ENCODE data around the gene REG4.

Gene REG4

DNA sequence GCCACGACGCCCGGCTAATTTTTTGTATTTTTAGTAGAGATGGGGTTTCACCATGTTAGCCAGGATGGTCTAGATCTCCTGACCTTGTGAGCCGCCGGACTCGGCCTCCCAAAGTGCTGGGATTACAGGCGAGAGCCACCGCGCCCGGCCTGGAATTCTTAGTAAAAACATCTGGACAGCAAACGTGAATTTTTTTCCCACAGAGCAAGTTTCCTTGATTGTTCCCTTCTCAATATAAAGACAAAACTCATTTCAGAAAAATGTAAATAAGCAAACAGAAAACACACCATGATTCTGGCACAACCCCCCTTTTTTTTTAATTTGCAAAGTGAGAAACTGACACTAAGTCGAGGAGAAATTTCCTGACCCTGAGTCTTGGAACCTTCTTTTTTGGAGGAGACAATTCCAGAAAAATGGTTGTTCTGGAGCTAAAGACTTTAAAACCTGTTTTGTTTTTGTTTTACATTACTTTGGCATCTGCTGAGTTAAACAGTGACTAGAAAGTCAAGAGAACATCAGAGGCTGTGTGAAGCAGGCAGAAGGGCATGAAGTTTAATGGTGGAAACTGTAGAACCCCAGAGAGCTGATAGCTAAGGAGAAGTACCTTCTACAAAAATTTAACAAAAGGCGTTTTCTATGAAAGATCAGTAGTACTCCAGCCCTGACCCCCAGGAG lies 32.2 kb downstream of the REG4 start:
- DNase-seq = no peak

DNA sequence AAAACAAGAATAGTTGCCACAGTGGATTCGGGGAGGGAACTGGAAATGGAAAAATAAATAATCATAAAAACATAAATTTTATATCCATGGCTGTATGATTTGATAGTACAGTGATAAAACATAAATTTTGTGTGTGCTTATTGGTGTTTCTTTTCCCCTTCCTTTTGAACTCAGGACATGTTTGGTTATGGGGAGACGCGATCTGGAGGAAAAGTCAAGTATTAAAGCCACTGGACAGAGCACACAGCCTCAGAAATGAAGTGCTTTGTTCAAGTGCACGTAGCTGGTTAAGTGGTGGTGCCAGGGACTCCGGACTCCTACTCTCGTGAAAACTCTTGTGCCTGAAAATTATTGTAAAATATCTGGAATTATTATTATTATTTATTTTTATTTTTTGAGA lies 32.9 kb downstream of the REG4 start:
- DNase-seq = no peak

DNA sequence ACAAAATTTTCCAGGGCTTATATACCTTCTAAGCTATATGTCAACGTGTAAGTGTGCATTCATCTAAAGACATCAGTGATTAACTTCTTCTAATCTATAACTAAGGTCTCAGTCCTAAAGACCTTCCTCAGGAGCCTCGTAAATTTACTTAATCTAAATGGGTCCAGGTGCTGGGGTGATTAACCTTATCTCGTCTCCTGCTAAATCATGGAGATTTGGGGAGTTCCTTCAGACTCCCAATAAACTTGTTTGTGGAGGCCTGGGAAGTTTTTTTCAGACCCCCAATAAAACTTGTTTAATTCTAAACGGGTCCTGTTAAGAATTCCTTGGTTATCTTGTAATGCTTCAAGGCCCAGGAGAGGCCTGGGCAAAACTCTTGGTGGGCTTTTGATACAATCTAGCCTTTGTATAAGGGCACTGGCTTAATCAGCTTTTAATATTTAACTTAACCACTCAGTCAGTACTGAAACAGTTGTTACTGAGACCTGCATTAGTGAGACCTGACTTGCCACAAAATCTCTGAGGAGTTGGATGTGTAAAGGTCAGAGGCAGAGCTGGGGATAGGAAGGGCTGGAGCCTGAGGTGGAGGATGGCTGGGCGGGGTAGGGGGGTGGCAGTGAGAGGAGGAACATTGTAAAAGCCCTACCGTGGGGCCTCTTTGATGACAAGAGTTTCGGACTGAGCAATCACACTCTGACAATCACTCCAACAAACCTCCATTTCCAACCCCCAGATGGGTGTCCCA lies 36.3 kb downstream of the REG4 start:
- no peak for DNase-seq

DNA sequence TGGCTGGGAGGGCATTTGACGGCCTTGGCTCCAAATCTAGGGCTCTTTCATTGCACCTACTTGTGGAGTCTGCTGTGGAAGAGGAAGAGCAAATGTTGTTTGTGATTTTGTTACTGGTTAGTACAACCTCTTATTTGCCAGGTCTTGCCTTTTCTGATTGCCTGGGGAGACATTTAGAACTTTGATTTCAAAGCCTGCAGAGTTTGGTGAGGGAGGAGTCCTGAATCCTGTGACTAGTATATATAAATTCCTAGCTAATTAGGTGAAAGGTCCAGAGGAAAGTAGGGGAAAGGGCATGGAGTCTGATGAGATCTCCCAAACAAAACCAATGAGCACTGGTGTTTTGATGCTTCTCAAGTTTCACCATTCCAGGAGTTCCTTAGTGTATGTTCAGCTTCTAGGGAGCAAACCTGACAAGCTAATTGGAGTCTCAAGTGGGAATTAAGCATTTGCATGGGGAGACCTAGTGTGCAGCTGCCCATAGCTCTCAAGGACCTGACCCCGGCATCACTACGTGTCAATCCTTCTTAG lies 37.5 kb downstream of the REG4 start:
- DNase-seq = no peak

DNA sequence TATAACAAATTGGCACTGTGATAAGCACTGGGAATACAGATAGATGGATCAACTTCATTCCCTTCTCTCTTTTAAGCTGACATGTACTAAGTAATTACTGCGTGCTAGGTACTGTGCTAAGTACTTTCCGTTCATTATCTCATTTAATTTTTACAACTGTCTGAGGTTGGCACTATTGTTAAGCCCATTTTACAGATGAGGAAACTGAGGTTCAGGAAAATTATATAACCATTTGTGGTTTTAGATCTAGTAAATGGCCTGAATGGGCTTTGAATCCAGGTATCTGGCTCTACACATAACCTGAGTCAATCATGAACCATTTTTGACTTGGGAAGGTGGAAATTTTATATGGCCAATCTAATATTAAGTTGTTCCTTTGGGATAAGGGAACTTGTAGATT lies 39.0 kb downstream of the REG4 start:
- no peak for DNase-seq

DNA sequence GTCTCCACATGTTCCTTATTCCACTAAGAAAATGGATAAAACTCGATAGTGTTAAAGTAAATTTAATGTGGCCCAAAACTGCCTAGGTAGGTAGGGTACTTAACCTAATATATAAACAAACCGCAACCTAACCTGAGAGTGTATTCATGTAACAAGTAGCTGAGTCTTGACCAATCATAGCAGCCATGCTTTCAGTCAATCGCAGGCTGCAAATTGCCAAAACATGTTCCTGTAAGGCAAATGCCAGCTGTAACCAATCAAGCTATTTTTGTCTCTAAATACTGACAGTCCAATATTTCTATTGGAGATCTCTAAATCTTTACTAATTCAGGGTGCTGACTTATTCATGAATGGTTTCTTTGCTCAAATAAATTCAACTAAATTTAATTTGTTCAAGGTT lies 39.5 kb downstream of the REG4 start:
- DNase-seq = no peak

DNA sequence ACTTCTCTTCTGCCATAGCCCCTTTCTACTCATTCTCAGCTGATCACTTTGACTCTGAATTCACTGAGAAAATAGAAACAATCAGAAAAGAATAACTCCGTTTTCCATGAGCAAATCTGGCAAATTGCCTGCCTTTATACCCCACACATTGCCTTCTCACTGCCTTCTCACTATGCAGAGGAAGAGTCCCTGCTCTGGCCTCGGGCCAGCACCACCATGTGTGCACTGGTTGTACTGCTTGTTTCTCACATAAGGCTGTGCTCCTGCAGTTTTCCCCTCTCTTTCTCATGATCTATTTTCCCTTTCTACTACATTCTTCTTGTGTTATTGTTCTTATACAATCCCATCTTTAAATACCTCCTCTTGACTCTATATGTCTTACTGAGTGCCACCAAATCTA lies 40.2 kb downstream of the REG4 start:
- DNase-seq = no peak

DNA sequence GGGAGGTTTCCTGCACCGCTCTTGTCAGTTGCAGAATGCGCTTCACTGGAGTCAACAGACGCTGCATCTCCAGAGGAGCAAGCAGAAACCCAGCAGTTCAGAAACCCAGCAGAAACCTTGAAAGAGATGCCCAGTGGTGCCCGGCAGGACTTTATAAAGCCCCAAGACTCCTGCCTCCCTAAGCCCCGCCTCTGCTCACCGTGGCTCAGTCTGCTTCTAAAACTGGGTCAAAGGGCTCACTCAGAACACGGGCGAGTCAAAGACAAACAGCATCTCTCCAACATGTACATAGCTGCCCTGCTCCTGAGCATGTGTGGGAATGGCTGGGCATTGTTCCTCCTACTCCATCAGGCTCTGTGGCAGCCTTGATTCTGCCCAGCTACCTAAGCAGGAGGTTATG lies 42.5 kb downstream of the REG4 start, which contains the start of gene HMGCS2:
TSS of gene HMGCS2 (minus strand) at position 128 of the 400 bp plus-strand sequence. CDS start at position 67, 61 bp downstream.
- DNase-seq = no peak

DNA sequence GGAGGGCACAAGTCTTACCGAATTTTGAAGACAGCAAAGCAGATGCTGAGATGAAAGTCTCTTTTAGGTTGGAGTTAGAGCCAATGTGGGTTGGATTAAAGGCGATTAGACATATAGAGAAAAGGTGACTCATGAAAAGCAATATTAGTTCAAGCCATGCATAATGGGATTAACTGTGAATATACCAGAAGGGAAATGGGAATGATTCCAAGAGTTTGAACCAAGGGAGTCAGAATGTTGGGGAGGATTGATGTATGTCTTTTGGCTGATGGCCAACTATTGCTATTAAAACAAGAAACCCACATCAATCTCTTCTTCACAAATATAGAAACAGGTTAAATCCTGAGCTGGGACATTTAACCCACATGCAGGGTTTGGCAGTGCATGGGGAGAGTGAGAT lies 43.8 kb downstream of the REG4 start:
- no peak for DNase-seq

DNA sequence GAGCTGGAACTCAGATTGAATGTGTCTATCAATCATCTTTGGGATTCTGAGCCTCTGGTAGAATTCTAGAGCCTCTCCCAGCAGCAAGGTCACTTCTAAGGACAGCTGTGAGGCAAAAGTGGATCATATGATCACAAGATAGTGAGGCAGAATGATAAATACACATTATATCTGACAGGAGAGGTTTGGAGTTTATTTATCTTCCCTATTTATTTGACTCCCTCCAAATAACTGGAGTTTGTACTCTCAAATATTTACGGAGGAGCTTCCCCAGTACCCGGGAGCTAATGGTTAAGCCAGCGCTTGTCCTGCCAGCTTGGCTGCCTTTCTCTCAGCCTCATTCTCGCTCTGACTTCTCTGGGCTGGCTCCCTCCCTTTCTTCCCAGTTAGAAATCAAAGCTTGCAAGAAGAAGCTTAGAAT lies 44.9 kb downstream of the REG4 start:
- no peak for DNase-seq

DNA sequence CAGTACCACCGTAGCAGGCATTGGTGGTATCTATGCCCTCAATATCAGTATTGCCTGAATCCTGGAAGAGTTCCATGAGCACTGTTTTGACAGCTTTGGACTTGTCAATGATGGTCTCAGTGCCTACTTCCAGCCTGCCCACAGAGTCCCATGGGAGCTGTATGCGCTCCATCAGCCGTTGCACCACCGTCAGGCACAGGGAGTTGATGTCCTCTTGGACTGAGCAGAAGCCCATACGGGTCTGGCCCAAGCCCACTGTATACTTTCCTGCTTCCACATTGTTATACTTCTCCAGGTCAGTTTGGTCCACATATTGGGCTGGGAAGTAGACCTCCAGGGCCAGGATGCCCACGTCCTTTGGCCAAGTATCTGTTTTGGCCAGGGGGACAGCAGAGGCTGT lies 47.0 kb downstream of the REG4 start:
- no peak for DNase-seq

DNA sequence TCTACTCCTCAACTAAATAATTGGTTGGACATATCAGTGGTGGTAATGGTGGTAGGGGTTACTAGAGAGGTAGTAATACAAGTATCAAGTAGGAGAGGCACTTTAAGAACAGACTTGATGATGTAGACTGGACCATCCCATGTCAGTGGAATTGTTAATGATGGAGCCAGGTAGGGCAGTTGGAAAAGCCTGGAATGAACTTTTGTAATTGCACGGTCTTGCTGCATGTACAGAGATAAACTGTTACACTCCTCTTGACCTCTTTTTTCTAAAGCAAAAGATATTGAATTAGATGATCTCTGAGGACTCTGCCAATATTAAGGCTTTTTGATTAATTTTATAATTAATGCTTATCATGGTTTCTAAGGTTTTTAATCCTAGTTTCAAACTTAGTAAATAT lies 48.3 kb downstream of the REG4 start:
- DNase-seq = no peak

DNA sequence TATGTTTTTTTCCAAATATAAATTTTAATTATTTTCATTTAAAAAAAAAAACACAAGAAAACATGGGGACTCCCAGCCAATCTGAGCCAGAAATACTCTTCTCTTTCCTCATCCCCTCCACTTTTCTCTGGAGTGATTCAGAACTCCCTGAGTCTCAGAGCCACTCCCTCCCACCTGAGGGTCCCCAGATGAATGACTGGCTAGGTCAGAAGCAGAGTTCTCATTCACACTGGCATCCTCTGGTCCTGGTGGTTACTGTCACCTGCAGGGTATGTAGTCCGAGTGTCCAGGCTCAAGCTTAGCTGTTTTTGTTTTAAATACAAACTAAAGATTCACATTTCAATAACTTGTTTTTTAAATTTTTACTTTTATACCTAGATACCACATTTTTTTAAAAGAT lies 48.9 kb downstream of the REG4 start:
- no peak for DNase-seq

DNA sequence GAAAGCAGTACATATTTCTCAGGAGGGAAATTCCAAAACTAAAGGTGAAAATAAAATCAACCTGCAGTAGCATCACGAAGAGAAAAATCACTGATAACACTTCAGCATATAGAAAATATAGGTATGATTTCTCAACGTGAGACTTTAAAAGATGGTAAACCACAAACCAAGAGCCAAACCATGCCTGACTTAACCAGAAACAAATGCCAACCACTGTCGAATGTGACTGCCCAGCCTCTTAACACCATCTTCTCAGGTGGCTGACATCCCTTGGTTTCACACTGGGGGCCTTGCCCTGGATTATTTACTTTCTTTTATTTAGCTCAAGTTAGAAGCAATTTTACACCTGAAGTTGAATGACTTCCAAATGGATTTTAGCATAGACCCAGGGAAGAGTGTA lies 52.7 kb downstream of the REG4 start:
- no peak for DNase-seq

DNA sequence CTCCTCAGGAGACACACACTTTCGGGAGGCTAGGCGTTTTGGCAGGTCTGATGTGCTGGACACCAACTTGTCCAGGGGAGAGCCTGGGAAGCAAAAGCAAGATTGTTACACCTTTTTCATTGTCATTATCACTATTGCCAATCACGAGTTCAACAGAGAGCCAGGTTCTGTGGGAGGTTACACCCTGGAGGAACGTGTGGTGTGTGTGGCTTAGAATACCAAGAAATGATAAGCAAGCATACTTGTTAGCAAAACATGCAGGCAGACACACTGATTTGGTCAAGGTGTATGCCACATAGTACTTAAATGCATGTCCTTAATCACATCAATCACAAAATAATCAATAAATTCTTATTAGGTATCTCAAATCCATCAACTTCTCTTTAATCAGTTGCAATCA lies 58.7 kb downstream of the REG4 start:
- DNase-seq = no peak

DNA sequence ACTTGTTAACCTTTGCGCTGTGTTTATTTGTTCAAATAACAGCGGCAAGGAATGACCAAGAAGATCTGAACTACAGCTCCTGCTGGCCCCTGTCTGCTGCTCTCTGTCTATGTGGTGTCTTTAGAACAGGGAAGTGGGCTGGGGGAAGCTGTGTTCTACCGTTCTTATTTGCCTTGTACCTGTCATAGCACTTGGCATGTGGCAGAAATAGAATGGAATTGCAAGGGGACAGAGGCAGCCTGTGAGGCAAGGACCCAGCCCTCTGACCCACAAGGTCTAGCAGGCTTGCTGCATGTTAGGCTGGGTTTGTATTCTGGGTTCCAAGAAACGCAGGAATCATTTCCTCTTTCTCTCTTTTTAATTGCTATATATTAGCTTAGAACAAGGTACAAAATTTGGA lies 63.2 kb downstream of the REG4 start:
- no peak for DNase-seq

DNA sequence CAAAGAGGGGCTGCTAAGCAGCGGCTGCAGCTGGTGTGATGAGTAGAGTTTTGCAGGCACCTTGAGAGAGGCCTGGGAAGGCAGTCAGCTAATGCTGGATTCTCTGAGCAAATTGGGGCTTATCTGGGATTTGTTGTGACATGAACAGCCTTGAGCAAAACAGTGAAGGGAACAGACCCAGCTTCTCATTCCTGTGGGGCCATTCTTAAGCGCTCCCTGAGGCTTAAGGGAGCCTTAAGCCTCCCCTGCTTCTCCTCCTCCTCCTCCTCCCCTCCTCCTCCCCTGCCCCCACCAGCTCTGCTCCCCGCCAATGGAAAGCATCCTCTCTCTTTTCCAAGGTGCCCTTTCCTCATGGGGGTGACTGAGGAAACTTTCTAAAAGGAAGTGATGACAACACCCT lies 63.8 kb downstream of the REG4 start:
- DNase-seq = no peak

DNA sequence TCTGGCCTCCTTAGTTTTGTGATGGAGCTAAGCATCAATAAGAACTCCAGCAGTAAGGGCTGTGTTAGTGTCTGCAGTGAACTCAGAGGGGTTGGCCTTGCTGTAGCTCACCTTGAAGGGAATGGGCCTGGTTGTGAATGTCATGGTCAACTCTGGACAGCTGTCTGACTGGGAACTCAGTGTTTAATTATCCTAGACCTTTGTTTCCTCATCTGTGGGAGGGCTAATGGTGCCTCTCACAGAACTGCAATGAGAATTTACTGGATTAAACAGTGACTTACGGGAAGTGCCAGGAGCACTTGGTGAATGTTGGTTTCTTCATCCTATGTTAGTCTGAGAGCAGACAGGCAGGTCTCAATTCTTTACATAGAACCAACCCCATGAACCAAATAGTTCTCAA lies 66.2 kb downstream of the REG4 start:
- no peak for DNase-seq

DNA sequence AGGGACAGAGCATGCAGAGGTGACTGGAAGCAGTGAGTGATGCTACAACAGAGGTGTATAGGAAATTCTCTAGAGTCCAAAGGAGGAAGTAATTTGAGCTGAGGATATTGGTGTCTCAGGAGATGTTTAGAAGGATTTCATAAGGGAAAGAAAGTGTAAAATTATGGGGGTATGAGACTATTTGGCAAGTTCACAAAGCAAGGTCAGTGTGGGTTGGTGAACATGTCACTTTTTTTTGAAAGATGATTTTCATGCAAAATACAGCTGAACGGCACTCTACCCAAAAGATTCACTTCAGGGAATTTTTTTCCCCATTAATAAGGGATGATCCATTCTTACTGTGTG lies 66.7 kb downstream of the REG4 start:
- no peak for DNase-seq

Data from activated naive CD4-positive, alpha-beta T cell (primary cell).